K562 (cell line): ENCODE measurements around the gene TRNAU1AP. TPM values are rescaled to one million over a fixed set of nuclear protein-coding genes. Genes with fewer than 3 reads are reported as not detected.

Experiments
- BHLHE40 ChIP-seq: IDR thresholded peaks from 2 replicates; pipeline ENCODE4 v1.6.1; 2011; ENCODE audit warnings: low read length, improper control_type of control experiment
- CBX2 ChIP-seq: fragments of 200-600 bp; sonication (generic); IDR thresholded peaks from one replicate; pipeline ENCODE4 v1.6.1; 2012; ENCODE audit warnings: mild to moderate bottlenecking, low read length, inconsistent platforms; ENCODE audit not compliant: insufficient read depth, poor library complexity, severe bottlenecking
- ELF2 ChIP-seq: fragments of 250-450 bp; sonication (Bioruptor Pico); IDR thresholded peaks from 2 replicates; pipeline ENCODE4 v1.5.0; 2021; ENCODE audit warnings: mild to moderate bottlenecking
- ETV1 ChIP-seq: fragments of 450-650 bp; conservative IDR thresholded peaks from 2 replicates; pipeline ENCODE4 v1.6.1; 2016; ENCODE audit warnings: missing genetic modification characterization, control low read depth, low read depth, missing compliant biosample characterization
- ETV5 ChIP-seq: sonication (generic); formaldehyde crosslinking; IDR thresholded peaks from 2 replicates; pipeline ENCODE4 v1.4.0; 2020; ENCODE audit warnings: low read depth, mild to moderate bottlenecking, missing genetic modification reagents
- FOXA3 ChIP-seq, 2 experiments: fragments of 450-650 bp in 1 of 2; sonication (generic) in 1 of 2; formaldehyde crosslinking; IDR thresholded peaks in 1 of 2; conservative IDR thresholded peaks in 1 of 2; 2 replicates each; pipeline versions ENCODE4 v1.4.0 to v1.8.0; 2020 to 2022; ENCODE audit warnings: mild to moderate bottlenecking in 2 of 2, missing genetic modification reagents in 1 of 2
- HDAC6 ChIP-seq: IDR thresholded peaks from 2 replicates; pipeline ENCODE4 v1.6.1; 2012; ENCODE audit warnings: low read depth, mild to moderate bottlenecking, control low read depth, inconsistent platforms, low read length, moderate library complexity
- JUNB ChIP-seq: fragments of 450-650 bp; formaldehyde crosslinking; conservative IDR thresholded peaks from 2 replicates; pipeline ENCODE4 v1.4.0; 2020; ENCODE audit warnings: mild to moderate bottlenecking
- KDM1A ChIP-seq, 2 experiments: fragments of 450-650 bp; IDR thresholded peaks; 2 replicates each; pipeline ENCODE4 v1.6.1; 2016; ENCODE audit warnings: mild to moderate bottlenecking in 2 of 2
- MED1 ChIP-seq: sonication (generic); formaldehyde crosslinking; IDR thresholded peaks from 2 replicates; pipeline ENCODE4 v1.8.1; 2023; ENCODE audit warnings: missing genetic modification reagents, borderline replicate concordance
- NFIC ChIP-seq: fragments of 450-650 bp; IDR thresholded peaks from 2 replicates; pipeline ENCODE4 v1.6.1; 2017; ENCODE audit warnings: mild to moderate bottlenecking, inconsistent platforms
- ZNF212 ChIP-seq: fragments of 450-650 bp; formaldehyde crosslinking; IDR thresholded peaks from 2 replicates; pipeline ENCODE4 v1.4.0; 2020; ENCODE audit warnings: mild to moderate bottlenecking
- ZNF445 ChIP-seq: fragments of 250-450 bp; sonication (Bioruptor Pico); IDR thresholded peaks from 2 replicates; pipeline ENCODE4 v1.4.0; 2020; ENCODE audit warnings: low read depth, mild to moderate bottlenecking, moderate library complexity
- ZNF785 ChIP-seq: fragments of 250-450 bp; sonication (Bioruptor Pico); IDR thresholded peaks from 2 replicates; pipeline ENCODE4 v1.4.0; 2020; ENCODE audit warnings: mild to moderate bottlenecking
- polyA plus RNA-seq, 8 experiments: library from polyadenylated mRNA; depleted of rRNA in 4 of 8; stranded (reverse) in 5 of 8; unstranded in 3 of 8; fragments of >200 nt; fragmentation: Nextera tagmentation in 2 of 8; fragmentation: Illumina TruSeq in 1 of 8; extraction: Ambion mirVana in 2 of 8; extraction: Trizol in 1 of 8; gene quantifications; 2 replicates each; pipeline versions ENCODE4 v1.2.1 to v1.2.3, GENCODE V29; 2011 to 2014; ENCODE audit warnings: inconsistent platforms in 1 of 8, missing spikeins in 1 of 8
- total RNA-seq, 7 experiments: library from RNA; depleted of rRNA in 6 of 7; stranded (reverse); fragments of >200 nt in 6 of 7; fragmentation: Illumina TruSeq in 2 of 7; extraction: Trizol in 2 of 7; gene quantifications; 2 replicates each; pipeline versions ENCODE4 v1.2.1 to v1.2.3, GENCODE V29; 2011 to 2021; ENCODE audit warnings: low replicate concordance in 1 of 7
- TF ChIP-seq, protein P1 (sequence below): fragments of 250-450 bp; sonication (Bioruptor Pico); IDR thresholded peaks from 2 replicates; pipeline ENCODE4 v1.8.0; 2022; ENCODE audit warnings: moderate library complexity, mild to moderate bottlenecking, inconsistent platforms
- TF ChIP-seq, protein P2 (sequence below): sonication (generic); formaldehyde crosslinking; IDR thresholded peaks from 2 replicates; pipeline ENCODE4 v1.8.1; 2022; ENCODE audit warnings: missing genetic modification reagents
- TF ChIP-seq, protein P3 (sequence below): fragments of 450-650 bp; IDR thresholded peaks from 2 replicates; pipeline ENCODE4 v1.6.1; 2016
- TF ChIP-seq, protein P4 (sequence below), 2 experiments: fragments of 450-650 bp; IDR thresholded peaks; 2 replicates each; pipeline ENCODE4 v1.6.1; 2016
- TF ChIP-seq, protein P5 (sequence below): IDR thresholded peaks from 2 replicates; pipeline ENCODE4 v1.6.1; 2011; ENCODE audit not compliant: insufficient read length; ENCODE audit errors: extremely low read depth
- TF ChIP-seq, protein P6 (sequence below): fragments of 250-450 bp; sonication (Bioruptor Pico); IDR thresholded peaks from 2 replicates; pipeline ENCODE4 v1.4.0; 2020

Gene TRNAU1AP
- total and polyA plus RNA-seq, 9 of the 15 experiments (the other 6 are each of a cell fraction or from before 2014, with no cell fraction given) = 34.9 to 110 (median 46.3) TPM

DNA sequence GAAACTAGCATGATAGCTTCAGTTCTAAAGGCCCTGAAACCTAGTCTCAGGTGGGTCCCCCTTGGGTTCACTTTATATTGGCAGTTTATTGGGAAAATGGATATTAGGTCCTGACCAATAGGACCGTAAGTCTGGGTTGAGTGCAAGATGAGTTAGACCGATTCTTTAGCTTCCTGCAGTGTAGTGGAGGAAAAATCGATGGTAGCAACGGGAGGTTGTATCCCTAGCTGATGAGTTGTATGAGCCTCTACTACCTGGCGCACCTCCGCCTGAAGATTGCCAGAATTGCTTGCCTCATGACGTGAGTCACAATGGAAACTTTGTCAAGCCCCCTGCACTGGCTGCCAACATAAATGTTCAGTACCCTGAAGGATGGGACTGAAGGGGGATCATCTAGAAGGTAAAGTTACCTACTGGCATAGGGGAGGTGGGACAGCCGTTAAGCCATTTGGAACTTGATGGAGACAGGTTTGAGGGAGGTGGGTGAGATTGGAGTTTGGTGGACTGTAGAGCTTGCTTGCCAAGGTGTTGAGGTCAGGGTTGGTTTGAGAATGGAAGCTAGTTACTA is 43.1 kb upstream of the TRNAU1AP start (continued):
- TF ChIP-seq, protein P1, sequence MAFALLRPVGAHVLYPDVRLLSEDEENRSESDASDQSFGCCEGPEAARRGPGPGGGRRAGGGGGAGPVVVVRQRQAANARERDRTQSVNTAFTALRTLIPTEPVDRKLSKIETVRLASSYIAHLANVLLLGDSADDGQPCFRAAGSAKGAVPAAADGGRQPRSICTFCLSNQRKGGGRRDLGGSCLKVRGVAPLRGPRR = 0 out of 2 replicates have a peak, but pooled peaks have one; percentile 5
- TF ChIP-seq MED1 (CRISPR knock-in tag) (no peak), JUNB (no peak), HDAC6 (no peak), NFIC (peak; percentile 53), ZNF212 (CRISPR knock-in tag) (no peak), ZNF785 (CRISPR knock-in tag) (no peak), BHLHE40 (no peak), ETV5 (CRISPR knock-in tag) (no peak), CBX2 (no peak), ETV1 (tag) (no peak), FOXA3 (CRISPR knock-in tag; conservative IDR thresholded peaks at IDR 0.05 in 1 of 2, IDR thresholded peaks at IDR 0.05 in 1 of 2) (no peak), KDM1A (IDR thresholded peaks at IDR 0.05) (peak in 1 of 2 experiments; percentile 33; a peak in 1 of 4 replicates), ELF2 (CRISPR knock-in tag) (peak; percentile 69), ZNF445 (CRISPR knock-in tag) (no peak)
- TF ChIP-seq, protein P2, sequence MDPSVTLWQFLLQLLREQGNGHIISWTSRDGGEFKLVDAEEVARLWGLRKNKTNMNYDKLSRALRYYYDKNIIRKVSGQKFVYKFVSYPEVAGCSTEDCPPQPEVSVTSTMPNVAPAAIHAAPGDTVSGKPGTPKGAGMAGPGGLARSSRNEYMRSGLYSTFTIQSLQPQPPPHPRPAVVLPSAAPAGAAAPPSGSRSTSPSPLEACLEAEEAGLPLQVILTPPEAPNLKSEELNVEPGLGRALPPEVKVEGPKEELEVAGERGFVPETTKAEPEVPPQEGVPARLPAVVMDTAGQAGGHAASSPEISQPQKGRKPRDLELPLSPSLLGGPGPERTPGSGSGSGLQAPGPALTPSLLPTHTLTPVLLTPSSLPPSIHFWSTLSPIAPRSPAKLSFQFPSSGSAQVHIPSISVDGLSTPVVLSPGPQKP (CRISPR knock-in tag) = no peak
- TF ChIP-seq, protein P3, sequence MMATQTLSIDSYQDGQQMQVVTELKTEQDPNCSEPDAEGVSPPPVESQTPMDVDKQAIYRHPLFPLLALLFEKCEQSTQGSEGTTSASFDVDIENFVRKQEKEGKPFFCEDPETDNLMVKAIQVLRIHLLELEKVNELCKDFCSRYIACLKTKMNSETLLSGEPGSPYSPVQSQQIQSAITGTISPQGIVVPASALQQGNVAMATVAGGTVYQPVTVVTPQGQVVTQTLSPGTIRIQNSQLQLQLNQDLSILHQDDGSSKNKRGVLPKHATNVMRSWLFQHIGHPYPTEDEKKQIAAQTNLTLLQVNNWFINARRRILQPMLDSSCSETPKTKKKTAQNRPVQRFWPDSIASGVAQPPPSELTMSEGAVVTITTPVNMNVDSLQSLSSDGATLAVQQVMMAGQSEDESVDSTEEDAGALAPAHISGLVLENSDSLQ = no peak
- TF ChIP-seq, protein P4, sequence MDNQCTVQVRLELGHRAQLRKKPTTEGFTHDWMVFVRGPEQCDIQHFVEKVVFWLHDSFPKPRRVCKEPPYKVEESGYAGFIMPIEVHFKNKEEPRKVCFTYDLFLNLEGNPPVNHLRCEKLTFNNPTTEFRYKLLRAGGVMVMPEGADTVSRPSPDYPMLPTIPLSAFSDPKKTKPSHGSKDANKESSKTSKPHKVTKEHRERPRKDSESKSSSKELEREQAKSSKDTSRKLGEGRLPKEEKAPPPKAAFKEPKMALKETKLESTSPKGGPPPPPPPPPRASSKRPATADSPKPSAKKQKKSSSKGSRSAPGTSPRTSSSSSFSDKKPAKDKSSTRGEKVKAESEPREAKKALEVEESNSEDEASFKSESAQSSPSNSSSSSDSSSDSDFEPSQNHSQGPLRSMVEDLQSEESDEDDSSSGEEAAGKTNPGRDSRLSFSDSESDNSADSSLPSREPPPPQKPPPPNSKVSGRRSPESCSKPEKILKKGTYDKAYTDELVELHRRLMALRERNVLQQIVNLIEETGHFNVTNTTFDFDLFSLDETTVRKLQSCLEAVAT (IDR thresholded peaks at IDR 0.05) = peak; percentile 95 to 96
- TF ChIP-seq, protein P5, sequence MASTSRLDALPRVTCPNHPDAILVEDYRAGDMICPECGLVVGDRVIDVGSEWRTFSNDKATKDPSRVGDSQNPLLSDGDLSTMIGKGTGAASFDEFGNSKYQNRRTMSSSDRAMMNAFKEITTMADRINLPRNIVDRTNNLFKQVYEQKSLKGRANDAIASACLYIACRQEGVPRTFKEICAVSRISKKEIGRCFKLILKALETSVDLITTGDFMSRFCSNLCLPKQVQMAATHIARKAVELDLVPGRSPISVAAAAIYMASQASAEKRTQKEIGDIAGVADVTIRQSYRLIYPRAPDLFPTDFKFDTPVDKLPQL = no peak
- TF ChIP-seq, protein P6, sequence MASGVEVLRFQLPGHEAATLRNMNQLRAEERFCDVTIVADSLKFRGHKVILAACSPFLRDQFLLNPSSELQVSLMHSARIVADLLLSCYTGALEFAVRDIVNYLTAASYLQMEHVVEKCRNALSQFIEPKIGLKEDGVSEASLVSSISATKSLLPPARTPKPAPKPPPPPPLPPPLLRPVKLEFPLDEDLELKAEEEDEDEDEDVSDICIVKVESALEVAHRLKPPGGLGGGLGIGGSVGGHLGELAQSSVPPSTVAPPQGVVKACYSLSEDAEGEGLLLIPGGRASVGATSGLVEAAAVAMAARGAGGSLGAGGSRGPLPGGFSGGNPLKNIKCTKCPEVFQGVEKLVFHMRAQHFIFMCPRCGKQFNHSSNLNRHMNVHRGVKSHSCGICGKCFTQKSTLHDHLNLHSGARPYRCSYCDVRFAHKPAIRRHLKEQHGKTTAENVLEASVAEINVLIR = no peak
